Adrenal gland (tissue), 5 donors: ENCODE results near the gene ZMIZ2.

Source experiments
- POLR2A ChIP-seq, 2 donors: fragments of 450-650 bp; IDR thresholded peaks; one replicate each; pipeline ENCODE4 v1.6.1; 2017; ENCODE audit warnings: antibody characterized with exemption in 2 of 2, mild to moderate bottlenecking in 2 of 2, moderate library complexity in 1 of 2
- TF ChIP-seq, protein P1 (sequence below), 6 experiments: fragments of 450-650 bp in 4 of 6; fragments of 200-600 bp in 2 of 6; sonication (generic) in 1 of 6; IDR thresholded peaks; 1 replicate in 5 of 6; 2 replicates in 1 of 6; pipeline versions ENCODE4 v1.5.1 to v1.8.0; 2016 to 2021; ENCODE audit warnings: antibody characterized with exemption in 6 of 6, mild to moderate bottlenecking in 2 of 6, moderate library complexity in 1 of 6
- donor health status: DM: no; HTN: no; CAD: no.

DNA sequence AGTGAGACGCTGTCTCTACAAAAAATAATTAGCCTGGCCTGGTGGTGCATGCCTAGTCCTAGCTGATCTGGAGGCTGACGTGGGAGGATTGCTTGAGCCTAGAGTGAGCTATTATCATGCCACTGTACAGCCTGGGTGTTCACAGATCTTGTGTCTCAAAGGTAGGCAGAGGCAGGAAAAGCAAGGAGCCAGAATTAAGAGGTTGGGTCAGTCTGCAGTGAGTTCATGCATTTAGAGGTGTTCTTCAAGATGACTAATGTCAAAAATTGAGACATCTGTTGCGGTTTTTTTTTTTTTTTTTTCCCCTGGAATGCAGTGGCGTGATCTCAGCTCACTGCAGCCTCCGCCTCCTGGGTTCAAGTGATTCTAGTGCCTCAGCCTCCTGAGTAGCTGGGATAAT, 53.2 kb downstream of the ZMIZ2 start:
- no peak for TF ChIP-seq POLR2A (IDR thresholded peaks at IDR 0.05)
- TF ChIP-seq, protein P1, sequence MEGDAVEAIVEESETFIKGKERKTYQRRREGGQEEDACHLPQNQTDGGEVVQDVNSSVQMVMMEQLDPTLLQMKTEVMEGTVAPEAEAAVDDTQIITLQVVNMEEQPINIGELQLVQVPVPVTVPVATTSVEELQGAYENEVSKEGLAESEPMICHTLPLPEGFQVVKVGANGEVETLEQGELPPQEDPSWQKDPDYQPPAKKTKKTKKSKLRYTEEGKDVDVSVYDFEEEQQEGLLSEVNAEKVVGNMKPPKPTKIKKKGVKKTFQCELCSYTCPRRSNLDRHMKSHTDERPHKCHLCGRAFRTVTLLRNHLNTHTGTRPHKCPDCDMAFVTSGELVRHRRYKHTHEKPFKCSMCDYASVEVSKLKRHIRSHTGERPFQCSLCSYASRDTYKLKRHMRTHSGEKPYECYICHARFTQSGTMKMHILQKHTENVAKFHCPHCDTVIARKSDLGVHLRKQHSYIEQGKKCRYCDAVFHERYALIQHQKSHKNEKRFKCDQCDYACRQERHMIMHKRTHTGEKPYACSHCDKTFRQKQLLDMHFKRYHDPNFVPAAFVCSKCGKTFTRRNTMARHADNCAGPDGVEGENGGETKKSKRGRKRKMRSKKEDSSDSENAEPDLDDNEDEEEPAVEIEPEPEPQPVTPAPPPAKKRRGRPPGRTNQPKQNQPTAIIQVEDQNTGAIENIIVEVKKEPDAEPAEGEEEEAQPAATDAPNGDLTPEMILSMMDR (IDR thresholded peaks at IDR 0.05): no peak
